A549 (cell line): ENCODE data around the gene CTNND2.

Experiments used
- BHLHE40 ChIP-seq: IDR thresholded peaks from 2 replicates; pipeline ENCODE4 v1.6.1; 2012; ENCODE audit warnings: low read depth, low read length, inconsistent platforms
- CEBPB ChIP-seq, 2 experiments: fragments of >200 bp in 1 of 2; sonication (Bioruptor Twin) in 1 of 2; formaldehyde crosslinking in 1 of 2; IDR thresholded peaks; 2 replicates each; pipeline ENCODE4 v1.6.1; 2012 to 2016
- CHD2 ChIP-seq: fragments of 150-350 bp; IDR thresholded peaks from 2 replicates; pipeline ENCODE4 v1.6.1; 2014; ENCODE audit warnings: low read length; ENCODE audit not compliant: partially characterized antibody
- CTCF ChIP-seq: fragments of >200 bp; sonication (Bioruptor Twin); formaldehyde crosslinking; IDR thresholded peaks from 3 replicates; pipeline ENCODE4 v1.5.1; 2016
- E2F6 ChIP-seq: IDR thresholded peaks from 2 replicates; pipeline ENCODE4 v1.6.1; 2012; ENCODE audit warnings: low read depth, borderline replicate concordance
- ELK1 ChIP-seq: fragments of 150-350 bp; IDR thresholded peaks from 2 replicates; pipeline ENCODE4 v1.6.1; 2014; ENCODE audit warnings: low read depth, mild to moderate bottlenecking, low read length
- EP300 ChIP-seq, 2 experiments: fragments of >200 bp; sonication (Bioruptor Twin); formaldehyde crosslinking; IDR thresholded peaks; 2 replicates in 1 of 2; 3 replicates in 1 of 2; pipeline ENCODE4 v1.6.1; 2016 to 2017
- KDM5A ChIP-seq: fragments of 200-600 bp; sonication (generic); IDR thresholded peaks from 2 replicates; pipeline ENCODE4 v1.6.1; 2016; ENCODE audit warnings: antibody characterized with exemption, mild to moderate bottlenecking
- POLR2A ChIP-seq: IDR thresholded peaks from 2 replicates; pipeline ENCODE4 v1.6.1; 2012; ENCODE audit warnings: mild to moderate bottlenecking, low read length
- POLR2AphosphoS2 ChIP-seq: conservative IDR thresholded peaks from 2 replicates; pipeline ENCODE4 v1.6.1; 2012; ENCODE audit warnings: low read length, improper control_type of control experiment, inconsistent platforms
- RCOR1 ChIP-seq: fragments of 150-350 bp; IDR thresholded peaks from 2 replicates; pipeline ENCODE4 v1.6.1; 2014; ENCODE audit warnings: antibody characterized with exemption, low read length, low read depth
- REST ChIP-seq: fragments of 200-600 bp; sonication (generic); IDR thresholded peaks from 2 replicates; pipeline ENCODE4 v1.6.1; 2016; ENCODE audit warnings: antibody characterized with exemption, mild to moderate bottlenecking, moderate library complexity
- SMC3 ChIP-seq: fragments of >200 bp; sonication (Bioruptor Twin); formaldehyde crosslinking; IDR thresholded peaks from 3 replicates; pipeline ENCODE4 v1.6.1; 2018; ENCODE audit warnings: inconsistent platforms
- ZC3H11A ChIP-seq: fragments of 450-650 bp; IDR thresholded peaks from 2 replicates; pipeline ENCODE4 v1.6.1; 2014; ENCODE audit warnings: antibody characterized with exemption, mild to moderate bottlenecking

- no peak for TF ChIP-seq CHD2
- no peak for TF ChIP-seq CTCF
- TF ChIP-seq POLR2A, result no peak
- TF ChIP-seq SMC3, result no peak
- TF ChIP-seq ELK1, result no peak
- no peak for TF ChIP-seq REST
- TF ChIP-seq CEBPB (IDR thresholded peaks at IDR 0.05), result no peak
- no peak for TF ChIP-seq KDM5A
- no peak for TF ChIP-seq RCOR1
- no peak for TF ChIP-seq E2F6
- TF ChIP-seq BHLHE40, result no peak
- TF ChIP-seq POLR2AphosphoS2, result no peak
- no peak for TF ChIP-seq EP300 (IDR thresholded peaks at IDR 0.05)
- TF ChIP-seq ZC3H11A, result no peak
These were observed 385.6 kb downstream of the CTNND2 start for GRCh38 chr5:11518676-11519075.
